ENCODE results near the gene ARAP2.

Gene ARAP2

GRCh38 chr4:36020351-36020750 is 224.0 kb downstream of the ARAP2 start:
- TF ChIP-seq TAF1 (IDR thresholded peaks at IDR 0.05; ENCODE audit: borderline replicate concordance, insufficient read depth, low read length) (no peak), FOXP2 (optimal IDR thresholded peaks at IDR 0.05; ENCODE audit: borderline replicate concordance, extremely low read depth, extremely low read length, insufficient read depth) (no peak), POLR2AphosphoS5 (IDR thresholded peaks at IDR 0.05; ENCODE audit: low read depth, low read length) (no peak), SIN3A (IDR thresholded peaks at IDR 0.05; ENCODE audit: borderline replicate concordance, insufficient read depth, low read length) (no peak)
- TF ChIP-seq, protein P1, sequence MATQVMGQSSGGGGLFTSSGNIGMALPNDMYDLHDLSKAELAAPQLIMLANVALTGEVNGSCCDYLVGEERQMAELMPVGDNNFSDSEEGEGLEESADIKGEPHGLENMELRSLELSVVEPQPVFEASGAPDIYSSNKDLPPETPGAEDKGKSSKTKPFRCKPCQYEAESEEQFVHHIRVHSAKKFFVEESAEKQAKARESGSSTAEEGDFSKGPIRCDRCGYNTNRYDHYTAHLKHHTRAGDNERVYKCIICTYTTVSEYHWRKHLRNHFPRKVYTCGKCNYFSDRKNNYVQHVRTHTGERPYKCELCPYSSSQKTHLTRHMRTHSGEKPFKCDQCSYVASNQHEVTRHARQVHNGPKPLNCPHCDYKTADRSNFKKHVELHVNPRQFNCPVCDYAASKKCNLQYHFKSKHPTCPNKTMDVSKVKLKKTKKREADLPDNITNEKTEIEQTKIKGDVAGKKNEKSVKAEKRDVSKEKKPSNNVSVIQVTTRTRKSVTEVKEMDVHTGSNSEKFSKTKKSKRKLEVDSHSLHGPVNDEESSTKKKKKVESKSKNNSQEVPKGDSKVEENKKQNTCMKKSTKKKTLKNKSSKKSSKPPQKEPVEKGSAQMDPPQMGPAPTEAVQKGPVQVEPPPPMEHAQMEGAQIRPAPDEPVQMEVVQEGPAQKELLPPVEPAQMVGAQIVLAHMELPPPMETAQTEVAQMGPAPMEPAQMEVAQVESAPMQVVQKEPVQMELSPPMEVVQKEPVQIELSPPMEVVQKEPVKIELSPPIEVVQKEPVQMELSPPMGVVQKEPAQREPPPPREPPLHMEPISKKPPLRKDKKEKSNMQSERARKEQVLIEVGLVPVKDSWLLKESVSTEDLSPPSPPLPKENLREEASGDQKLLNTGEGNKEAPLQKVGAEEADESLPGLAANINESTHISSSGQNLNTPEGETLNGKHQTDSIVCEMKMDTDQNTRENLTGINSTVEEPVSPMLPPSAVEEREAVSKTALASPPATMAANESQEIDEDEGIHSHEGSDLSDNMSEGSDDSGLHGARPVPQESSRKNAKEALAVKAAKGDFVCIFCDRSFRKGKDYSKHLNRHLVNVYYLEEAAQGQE (IDR thresholded peaks at IDR 0.05; ENCODE audit: insufficient read depth in 1 of 2, low read depth in 2 of 2, low read length in 2 of 2), result no peak

Measured in PFSK-1 (cell line).